B cell (primary cell): ENCODE measurements around the gene PBX1. TPM values are rescaled to one million over a fixed set of nuclear protein-coding genes. Genes with fewer than 3 reads are reported as not detected.

ENCODE experiments used
- ATAC-seq: fragments of 200-7000 bp; cut with Tn5 transposase; one replicate; pipeline ENCODE4 v1.10.0; 2021; ENCODE audit warnings: low read depth, mild to moderate bottlenecking, moderate number of reproducible peaks, moderate library complexity
- CTCF ChIA-PET: fragments of 350-600 bp; sonication (Branson Sonifier 250); formaldehyde crosslinking; loops from one replicate; lab custom pipeline; 2021; ENCODE audit warnings: antibody characterized with exemption, inconsistent platforms; lab: Charles Lee
- POLR2A ChIA-PET: fragments of 350-600 bp; sonication (Branson Sonifier 250); formaldehyde crosslinking; loops from one replicate; lab custom pipeline; 2021; ENCODE audit warnings: antibody characterized with exemption; lab: Charles Lee
- DNase-seq: peaks from one replicate; pipeline ENCODE4 v3.0.0; 2013
- H2AFZ ChIP-seq: 2 replicates; pipeline ENCODE4 v1.6.1; 2012; ENCODE audit warnings: mild to moderate bottlenecking, low read depth, low read length; ENCODE audit not compliant: insufficient read depth, poor library complexity, severe bottlenecking
- H3K27ac ChIP-seq, 2 donors: 1 replicate in 1 of 2; 2 replicates in 1 of 2; pipeline ENCODE4 v1.5.1; 2012 to 2013; ENCODE audit warnings: low read length in 2 of 2, mild to moderate bottlenecking in 2 of 2, moderate library complexity in 1 of 2
- H3K27me3 ChIP-seq, 4 experiments: fragments of 200-600 bp in 1 of 4; sonication (generic) in 1 of 4; replicated peaks in 1 of 4; 1 replicate in 2 of 4; 2 replicates in 2 of 4; pipeline versions ENCODE4 v1.6.1 to v1.7.0; 2013 to 2016; ENCODE audit warnings: low read length in 3 of 4, mild to moderate bottlenecking in 2 of 4, mixed read lengths in 1 of 4, moderate library complexity in 1 of 4; ENCODE audit not compliant: insufficient read depth in 4 of 4, control insufficient read depth in 3 of 4; ENCODE audit errors: control extremely low read depth in 1 of 4
- H3K36me3 ChIP-seq, 2 experiments: replicated peaks in 1 of 2; 1 replicate in 1 of 2; 2 replicates in 1 of 2; pipeline versions ENCODE4 v1.6.1 to v1.7.1; 2013; ENCODE audit warnings: low read length in 1 of 2; ENCODE audit not compliant: insufficient read depth in 2 of 2, control insufficient read depth in 1 of 2; ENCODE audit errors: control extremely low read depth in 1 of 2, extremely low read depth in 1 of 2
- H3K4me1 ChIP-seq, 2 donors: fragments of 200-600 bp in 1 of 2; sonication (generic) in 1 of 2; 1 replicate in 1 of 2; 2 replicates in 1 of 2; pipeline versions ENCODE4 v1.5.1 to v1.6.1; 2013 to 2017; ENCODE audit warnings: low read length in 2 of 2; ENCODE audit not compliant: control insufficient read depth in 2 of 2, insufficient read depth in 2 of 2
- H3K4me2 ChIP-seq: replicated peaks from 2 replicates; pipeline ENCODE3; 2012; ENCODE audit warnings: mild to moderate bottlenecking, low read depth, low read length; ENCODE audit not compliant: poor library complexity, severe bottlenecking
- H3K4me3 ChIP-seq, 5 experiments: fragments of 200-600 bp in 1 of 5; sonication (generic) in 1 of 5; 1 replicate in 3 of 5; 2 replicates in 2 of 5; pipeline versions ENCODE4 v1.5.1 to v1.7.0; 2011 to 2016; ENCODE audit warnings: low read length in 4 of 5, mild to moderate bottlenecking in 4 of 5, low read depth in 2 of 5, control low read depth in 1 of 5, moderate library complexity in 1 of 5; ENCODE audit not compliant: insufficient read depth in 1 of 5; ENCODE audit errors: control extremely low read depth in 1 of 5, extremely low read depth in 1 of 5
- H3K79me2 ChIP-seq: fragments of 200-600 bp; sonication (generic); one replicate; pipeline ENCODE4 v1.6.0; 2016; ENCODE audit warnings: low read length; ENCODE audit not compliant: control insufficient read depth, insufficient read depth
- H3K9ac ChIP-seq: fragments of 200-600 bp; sonication (generic); 2 replicates; pipeline ENCODE4 v1.6.1; 2017; ENCODE audit warnings: mild to moderate bottlenecking, low read length, moderate library complexity
- H3K9me3 ChIP-seq, 3 donors: one replicate each; pipeline versions ENCODE4 v1.6.1 to v1.7.1; 2013; ENCODE audit warnings: low read length in 2 of 3; ENCODE audit not compliant: control insufficient read depth in 2 of 3, insufficient read depth in 1 of 3; ENCODE audit errors: control extremely low read depth in 1 of 3
- H4K20me1 ChIP-seq: 2 replicates; pipeline ENCODE4 v1.6.0; 2012; ENCODE audit warnings: mild to moderate bottlenecking, low read length; ENCODE audit not compliant: insufficient read depth, control insufficient read depth, poor library complexity, severe bottlenecking
- H3K27ac Mint-ChIP-seq: one replicate; pipeline ENCODE4 v1.8.0; 2021; ENCODE audit warnings: mixed read lengths
- H3K27me3 Mint-ChIP-seq: one replicate; pipeline ENCODE4 v1.8.0; 2021; ENCODE audit warnings: mixed read lengths
- H3K4me1 Mint-ChIP-seq: one replicate; pipeline ENCODE4 v1.8.0; 2021; ENCODE audit warnings: mixed read lengths
- H3K4me3 Mint-ChIP-seq: one replicate; pipeline ENCODE4 v1.8.0; 2021; ENCODE audit warnings: mixed read lengths
- H3K9me3 Mint-ChIP-seq: one replicate; pipeline ENCODE4 v1.8.0; 2022; ENCODE audit warnings: mixed read lengths; ENCODE audit not compliant: insufficient read depth
- EZH2 ChIP-seq: IDR thresholded peaks from 2 replicates; pipeline ENCODE4 v1.6.1; 2012; ENCODE audit warnings: borderline replicate concordance, low read depth, mild to moderate bottlenecking, moderate library complexity, low read length; ENCODE audit not compliant: insufficient read depth, poor library complexity, severe bottlenecking
- WGBS: methylation state at CpG from one replicate; pipeline ENCODE4 v1.1.5; 2013; ENCODE audit warnings: missing lambda C conversion rate; ENCODE audit not compliant: insufficient coverage; 5-methylcytosine and 5-hydroxymethylcytosine counted together
- intact Hi-C: fragments of 100-400 bp; cut with micrococcal nuclease; formaldehyde crosslinking; loops from one replicate; pipeline ENCODE4 v1.10.0; 2022
- polyA plus RNA-seq: library from polyadenylated mRNA; depleted of rRNA; stranded (reverse); fragments of >200 nt; gene quantifications from 2 replicates; pipeline ENCODE4 v1.2.3, GENCODE V29; 2012
- total RNA-seq, 2 donors: library from RNA; stranded (reverse); fragments of 120-200 nt in 1 of 2; gene quantifications; 1 replicate in 1 of 2; 2 replicates in 1 of 2; pipeline versions ENCODE4 v1.2.3 to v1.2.4, GENCODE V29; 2013 to 2022
- TF ChIP-seq, protein P1 (sequence below): fragments of 200-600 bp; IDR thresholded peaks from one replicate; pipeline ENCODE4 v1.8.0; 2022; ENCODE audit warnings: antibody characterized with exemption, mild to moderate bottlenecking

PBX1 gene
- total and polyA plus RNA-seq, 2 donors (not counting 1 experiment from before 2014, with no cell fraction given), result 0.32 TPM; not detected in 1

DNA sequence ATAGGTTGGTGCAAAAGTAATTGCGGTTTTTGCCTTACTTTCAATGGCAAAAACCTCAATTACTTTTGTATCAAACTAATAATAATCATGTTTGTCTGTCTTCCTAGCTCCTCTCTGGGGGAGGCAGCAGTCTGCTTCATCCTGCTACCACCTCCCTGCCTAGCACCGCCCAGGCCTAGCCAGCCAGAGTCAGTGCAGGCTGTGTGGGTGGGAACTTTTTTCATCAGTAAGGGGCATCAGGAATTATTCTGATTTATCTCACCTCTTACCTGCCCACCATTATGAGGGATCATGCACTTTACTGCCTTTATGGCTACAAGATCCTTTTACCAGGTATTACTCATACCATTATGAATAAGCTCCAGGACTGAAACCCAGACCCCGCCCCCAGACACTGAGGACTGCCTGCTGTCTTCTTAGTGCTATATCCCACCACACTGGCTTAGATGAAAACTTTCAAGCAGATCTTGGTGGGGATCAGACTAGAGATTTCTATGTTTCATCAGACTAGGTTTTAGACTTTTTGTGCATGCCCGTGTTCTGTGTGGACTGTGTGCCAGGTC is 116.4 kb downstream of the PBX1 start:
- Histone ChIP-seq H3K9me3 (peaks cover 0 to 2% (median 0%) of the 10 kb centered on the region in 3 donors), H2AFZ (no peak overlapping the region), H3K36me3 (no peaks in the 10 kb centered on the region), H3K27me3 (no peaks in the 10 kb centered on the region), H3K4me1 (no peaks in the 10 kb centered on the region), H3K9ac (no peak overlapping the region), H3K79me2 (no peaks in the 10 kb centered on the region), H3K4me2 (no peak overlapping the region), H3K27ac (no peak overlapping the region), H3K4me3 (no peak overlapping the region), H4K20me1 (no peaks in the 10 kb centered on the region)
- ATAC-seq, result no peak
- Mint-ChIP-seq H3K27ac (no peak overlapping the region), H3K4me3 (no peak overlapping the region), H3K4me1 (no peaks in the 10 kb centered on the region), H3K27me3 (peaks cover 3% of the 10 kb centered on the region), H3K9me3 (no peaks in the 10 kb centered on the region)
- CTCF ChIA-PET, result no interaction called here
- POLR2A ChIA-PET, result no interaction called here
- intact Hi-C loops, result no loop called here
- no CpG with 5 or more reads among the region's 4 CpGs for WGBS
- TF ChIP-seq, protein P1, sequence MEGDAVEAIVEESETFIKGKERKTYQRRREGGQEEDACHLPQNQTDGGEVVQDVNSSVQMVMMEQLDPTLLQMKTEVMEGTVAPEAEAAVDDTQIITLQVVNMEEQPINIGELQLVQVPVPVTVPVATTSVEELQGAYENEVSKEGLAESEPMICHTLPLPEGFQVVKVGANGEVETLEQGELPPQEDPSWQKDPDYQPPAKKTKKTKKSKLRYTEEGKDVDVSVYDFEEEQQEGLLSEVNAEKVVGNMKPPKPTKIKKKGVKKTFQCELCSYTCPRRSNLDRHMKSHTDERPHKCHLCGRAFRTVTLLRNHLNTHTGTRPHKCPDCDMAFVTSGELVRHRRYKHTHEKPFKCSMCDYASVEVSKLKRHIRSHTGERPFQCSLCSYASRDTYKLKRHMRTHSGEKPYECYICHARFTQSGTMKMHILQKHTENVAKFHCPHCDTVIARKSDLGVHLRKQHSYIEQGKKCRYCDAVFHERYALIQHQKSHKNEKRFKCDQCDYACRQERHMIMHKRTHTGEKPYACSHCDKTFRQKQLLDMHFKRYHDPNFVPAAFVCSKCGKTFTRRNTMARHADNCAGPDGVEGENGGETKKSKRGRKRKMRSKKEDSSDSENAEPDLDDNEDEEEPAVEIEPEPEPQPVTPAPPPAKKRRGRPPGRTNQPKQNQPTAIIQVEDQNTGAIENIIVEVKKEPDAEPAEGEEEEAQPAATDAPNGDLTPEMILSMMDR, result no peak
- TF ChIP-seq EZH2, result no peak
- no peak for DNase-seq

DNA sequence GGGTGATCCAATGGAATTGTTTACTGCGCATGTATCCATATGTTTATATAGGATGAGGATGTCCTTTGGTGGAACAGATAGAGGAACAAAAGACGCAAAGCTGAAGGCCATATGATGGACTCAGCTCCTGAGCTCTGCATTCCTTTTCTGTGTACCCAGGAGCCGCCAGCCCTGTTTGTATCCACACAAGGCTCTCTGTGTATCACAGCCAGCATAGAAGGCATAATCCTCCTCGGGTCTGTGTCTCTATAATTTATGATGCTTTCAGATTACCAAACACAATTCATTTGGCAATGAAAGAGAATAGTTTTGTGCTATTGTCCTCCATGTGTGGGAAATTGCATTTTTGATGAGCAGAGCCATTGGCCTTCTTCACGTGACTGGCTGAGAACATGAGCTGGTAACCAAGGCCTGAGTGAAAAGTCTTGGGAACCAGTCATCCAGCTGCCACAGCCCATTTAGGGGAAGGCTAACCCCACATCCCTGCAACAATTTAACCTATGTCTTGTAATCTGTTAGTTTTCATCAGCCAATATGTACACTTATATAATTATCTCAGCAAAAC is 119.2 kb downstream of the PBX1 start:
- Histone ChIP-seq H3K36me3 (no peaks in the 10 kb centered on the region), H3K4me3 (no peak overlapping the region), H3K4me2 (no peak overlapping the region), H2AFZ (no peak overlapping the region), H3K79me2 (no peaks in the 10 kb centered on the region), H3K4me1 (no peaks in the 10 kb centered on the region), H3K27ac (no peak overlapping the region), H3K9ac (no peak overlapping the region), H3K27me3 (no peaks in the 10 kb centered on the region), H4K20me1 (no peaks in the 10 kb centered on the region), H3K9me3 (no peaks in the 10 kb centered on the region)
- H3K27me3 Mint-ChIP-seq, result peaks cover 3% of the 10 kb centered on the region
- ChIA-PET CTCF (no interaction called here), POLR2A (no interaction called here)
- no peak for TF ChIP-seq EZH2
- TF ChIP-seq, protein P1, result no peak
- DNase-seq (no peak), ATAC-seq (no peak)
- no peak overlapping the region for H3K27ac Mint-ChIP-seq
- H3K4me1 Mint-ChIP-seq, result no peaks in the 10 kb centered on the region
- WGBS, result 96% methylated on average over 4 of the region's 5 CpGs
- intact Hi-C loops, result no loop called here
- no peaks in the 10 kb centered on the region for H3K9me3 Mint-ChIP-seq
- no peak overlapping the region for H3K4me3 Mint-ChIP-seq
